IPS-20b (cell line): ENCODE results near the gene TBC1D25.
"Not testable (repeated sequence)": the region's sequence is repeated elsewhere in the genome, so short reads cannot be mapped to it uniquely, and the experiment has no call there.

Experiments
- H3K27ac ChIP-seq: one replicate; pipeline ENCODE4 v1.5.1; 2013; ENCODE audit warnings: low read length
- H3K27me3 ChIP-seq: 2 replicates; pipeline ENCODE4 v1.6.1; 2013; ENCODE audit warnings: mild to moderate bottlenecking, low read length, inconsistent platforms; ENCODE audit not compliant: insufficient read depth
- H3K36me3 ChIP-seq: 2 replicates; pipeline ENCODE4 v1.6.1; 2013; ENCODE audit warnings: low read depth, mild to moderate bottlenecking, inconsistent platforms, low read length, moderate library complexity; ENCODE audit not compliant: insufficient read depth
- H3K4me1 ChIP-seq: 2 replicates; pipeline ENCODE4 v1.6.1; 2013; ENCODE audit warnings: mild to moderate bottlenecking, control low read depth, inconsistent platforms, low read length, moderate library complexity; ENCODE audit not compliant: insufficient read depth
- H3K4me3 ChIP-seq: 2 replicates; pipeline ENCODE4 v1.5.1; 2013; ENCODE audit warnings: mild to moderate bottlenecking, low read length, inconsistent platforms
- H3K9ac ChIP-seq: 2 replicates; pipeline ENCODE4 v1.6.1; 2013; ENCODE audit warnings: low read depth, mild to moderate bottlenecking, inconsistent platforms, low read length, moderate library complexity
- H3K9me3 ChIP-seq: 2 replicates; pipeline ENCODE4 v1.6.1; 2013; ENCODE audit warnings: mild to moderate bottlenecking, low read depth, low read length, inconsistent platforms; ENCODE audit not compliant: insufficient read depth

TBC1D25 gene

DNA sequence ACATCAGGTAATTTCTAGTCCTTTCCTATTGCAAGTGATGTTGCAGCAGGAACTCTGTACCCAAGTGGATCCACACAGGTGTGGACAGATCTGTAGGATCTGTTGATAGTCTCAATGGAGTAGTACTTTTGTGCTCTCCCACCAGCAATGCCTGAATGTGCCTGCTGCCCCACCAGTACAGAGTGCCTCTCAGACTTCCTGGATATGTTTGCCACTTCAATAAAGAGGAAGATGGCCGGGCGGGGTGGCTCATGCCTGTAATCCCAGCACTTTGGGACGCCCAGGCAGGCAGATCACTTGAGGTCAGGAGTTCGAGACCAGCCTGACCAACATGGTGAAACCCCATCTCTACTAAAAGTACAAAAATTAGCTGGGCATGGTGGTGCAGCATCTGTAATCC, 20.0 kb upstream of the TBC1D25 start:
- H3K4me1 ChIP-seq, H3K9ac ChIP-seq, H3K36me3 ChIP-seq, H3K9me3 ChIP-seq, H3K4me3 ChIP-seq, H3K27me3 ChIP-seq, H3K27ac ChIP-seq: not testable (repeated sequence)

DNA sequence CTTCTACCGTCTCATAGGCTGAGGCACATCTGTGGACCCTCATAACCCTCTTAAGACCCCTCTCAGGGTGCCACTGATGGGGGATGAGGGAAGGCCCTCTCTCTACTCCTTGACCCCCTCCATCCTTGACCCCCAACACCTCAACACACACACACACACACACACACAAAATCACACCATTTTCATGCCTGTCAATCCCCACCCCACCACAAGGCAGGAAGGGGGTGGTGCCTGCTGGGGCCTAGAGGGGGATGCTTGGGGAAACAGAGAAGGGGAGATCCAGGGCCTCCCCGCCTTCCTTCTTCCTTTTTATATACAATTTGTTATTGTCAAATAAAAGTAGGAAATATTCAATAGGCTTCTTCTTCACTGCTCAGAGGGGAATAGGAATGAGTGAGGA, 19.1 kb upstream of the TBC1D25 start:
- Histone ChIP-seq H3K27ac (no peak overlapping the region), H3K9me3 (no peaks in the 10 kb centered on the region), H3K4me1 (no peaks in the 10 kb centered on the region), H3K27me3 (no peaks in the 10 kb centered on the region), H3K4me3 (no peak overlapping the region), H3K9ac (no peak overlapping the region; the same call in 1 of the 2 replicates), H3K36me3 (peaks cover 13% of the 10 kb centered on the region; the same call in 1 of the 2 replicates)

DNA sequence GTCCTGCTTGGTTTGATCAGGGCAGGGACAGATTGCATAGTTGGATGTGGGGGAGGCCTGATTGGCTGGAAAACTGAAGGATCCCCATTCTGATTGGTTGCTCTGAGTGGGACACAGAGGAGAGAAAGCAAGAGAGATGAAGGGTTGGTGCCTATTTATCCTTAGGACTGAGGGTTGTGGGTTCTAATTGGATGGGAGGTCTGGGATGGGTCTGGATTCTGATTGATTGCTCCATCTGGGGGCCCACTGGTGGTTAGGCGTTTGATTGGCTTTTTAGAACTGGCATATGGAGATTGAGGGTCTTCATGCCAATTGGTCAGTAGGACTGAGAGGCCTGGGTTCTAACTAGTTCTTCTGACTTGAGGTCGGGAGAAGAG, 18.6 kb upstream of the TBC1D25 start:
- H3K27ac ChIP-seq, result peak overlapping the region; percentile 93
- peak overlapping the region; percentile 97 for H3K4me3 ChIP-seq
- H3K4me1 ChIP-seq, result no peaks in the 10 kb centered on the region

DNA sequence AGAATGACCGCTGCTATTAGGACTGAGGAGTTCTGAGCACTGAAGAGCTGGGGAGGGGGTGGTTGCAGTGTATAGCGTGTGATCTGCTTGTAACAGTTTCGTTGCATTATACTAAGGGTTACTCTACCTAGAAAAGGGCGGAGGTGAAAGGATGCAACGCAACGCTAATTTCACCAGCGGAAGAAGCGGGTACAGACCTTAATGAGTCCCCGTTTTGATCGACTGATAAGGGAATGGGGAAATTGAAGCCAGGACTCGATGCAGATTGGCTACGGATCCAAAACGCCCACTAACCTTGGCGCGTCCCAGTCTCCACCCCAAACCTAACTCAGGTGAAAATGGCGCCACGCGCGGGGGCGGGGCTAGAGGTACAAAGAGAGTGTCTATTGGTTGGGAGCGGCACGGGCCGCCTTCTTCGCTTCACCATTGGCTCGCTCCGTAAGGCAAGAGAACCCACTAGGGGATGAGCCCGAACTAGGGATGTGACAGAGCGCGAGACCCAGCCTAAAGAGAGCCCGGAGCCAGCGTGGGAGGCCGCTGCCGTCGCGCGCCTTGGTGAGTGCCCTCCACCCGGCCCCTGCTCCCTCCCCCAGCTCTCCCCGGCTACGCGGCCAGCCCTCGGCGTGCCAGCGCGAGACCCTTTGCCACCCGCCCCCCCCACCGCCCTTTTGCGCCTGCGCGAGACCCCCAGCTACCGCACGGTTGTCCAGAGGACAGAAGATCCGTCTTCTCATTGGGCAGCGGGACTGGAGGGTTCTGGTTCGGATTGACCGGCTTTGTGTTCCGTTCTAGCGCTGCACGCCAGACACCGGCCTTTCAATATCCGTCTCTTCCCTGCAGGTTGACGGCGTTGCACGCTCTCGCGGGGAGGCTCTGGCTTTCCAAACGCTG, 17.9 kb upstream of the TBC1D25 start, which contains the start of gene EBP:
Gene EBP (plus strand): TSS at position 456 of the 891 bp plus-strand sequence. CDS start 1,964 bp downstream, outside the sequence.
- H3K9me3 ChIP-seq, result no peaks in the 10 kb centered on the region
- peak within 1 kb of the TSS; percentile 97 for H3K4me3 ChIP-seq
- peak within 1 kb of the TSS; percentile 93 for H3K27ac ChIP-seq
- H3K36me3 ChIP-seq, result peaks cover 23% of the 10 kb centered on the region; the same call in 1 of the 2 replicates
- H3K9ac ChIP-seq, result peak within 1 kb of the TSS; percentile 94
- no peaks in the 10 kb centered on the region for H3K27me3 ChIP-seq
- no peaks in the 10 kb centered on the region for H3K4me1 ChIP-seq

More for the DNA sequence above, 18.6 kb upstream of the TBC1D25 start:
- Histone ChIP-seq H3K9ac (peak overlapping the region; percentile 94; the same call in 1 of the 2 replicates), H3K27me3 (no peaks in the 10 kb centered on the region), H3K36me3 (peaks cover 16% of the 10 kb centered on the region; the same call in 1 of the 2 replicates), H3K9me3 (no peaks in the 10 kb centered on the region)

DNA sequence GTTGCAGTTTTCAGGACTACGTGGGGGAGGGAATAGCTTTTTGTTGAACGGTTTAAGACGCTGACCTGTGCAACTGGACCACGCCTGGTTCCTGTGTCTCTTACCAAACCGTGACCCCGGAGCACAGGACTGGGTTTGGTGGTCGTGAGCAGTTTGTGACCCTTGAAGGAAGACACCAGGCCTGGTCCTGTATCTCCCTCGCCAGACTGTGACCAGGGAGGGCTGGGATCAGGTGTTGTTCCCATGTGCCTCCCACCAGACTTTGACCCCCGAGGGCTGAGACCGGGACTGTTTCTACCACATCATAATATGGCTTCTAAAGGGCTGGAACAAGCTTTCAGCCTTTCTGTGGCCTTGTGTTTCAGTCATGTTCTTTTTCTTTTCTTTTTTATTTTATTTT, 17.2 kb upstream of the TBC1D25 start:
- Histone ChIP-seq H3K27ac (peak overlapping the region; percentile 39), H3K9me3 (no peaks in the 10 kb centered on the region), H3K4me3 (peak overlapping the region; percentile 97)

DNA sequence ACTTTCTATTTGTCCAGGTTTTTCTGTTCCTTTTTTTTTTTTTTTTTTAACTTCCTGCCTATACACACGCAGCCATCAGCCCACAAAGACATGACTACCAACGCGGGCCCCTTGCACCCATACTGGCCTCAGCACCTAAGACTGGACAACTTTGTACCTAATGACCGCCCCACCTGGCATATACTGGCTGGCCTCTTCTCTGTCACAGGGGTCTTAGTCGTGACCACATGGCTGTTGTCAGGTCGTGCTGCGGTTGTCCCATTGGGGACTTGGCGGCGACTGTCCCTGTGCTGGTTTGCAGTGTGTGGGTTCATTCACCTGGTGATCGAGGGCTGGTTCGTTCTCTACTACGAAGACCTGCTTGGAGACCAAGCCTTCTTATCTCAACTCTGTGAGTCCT, 15.8 kb upstream of the TBC1D25 start:
- no peak overlapping the region for H3K27ac ChIP-seq
- H3K27me3 ChIP-seq, result no peaks in the 10 kb centered on the region
- no peak overlapping the region for H3K4me3 ChIP-seq
- H3K36me3 ChIP-seq, result peaks cover 44% of the 10 kb centered on the region
- no peak overlapping the region for H3K9ac ChIP-seq
- no peaks in the 10 kb centered on the region for H3K4me1 ChIP-seq
- no peaks in the 10 kb centered on the region for H3K9me3 ChIP-seq

More for the DNA sequence above, 17.2 kb upstream of the TBC1D25 start:
- Histone ChIP-seq H3K36me3 (peaks cover 30% of the 10 kb centered on the region; the same call in 1 of the 2 replicates), H3K4me1 (no peaks in the 10 kb centered on the region), H3K9ac (peak overlapping the region; percentile 94), H3K27me3 (no peaks in the 10 kb centered on the region)

DNA sequence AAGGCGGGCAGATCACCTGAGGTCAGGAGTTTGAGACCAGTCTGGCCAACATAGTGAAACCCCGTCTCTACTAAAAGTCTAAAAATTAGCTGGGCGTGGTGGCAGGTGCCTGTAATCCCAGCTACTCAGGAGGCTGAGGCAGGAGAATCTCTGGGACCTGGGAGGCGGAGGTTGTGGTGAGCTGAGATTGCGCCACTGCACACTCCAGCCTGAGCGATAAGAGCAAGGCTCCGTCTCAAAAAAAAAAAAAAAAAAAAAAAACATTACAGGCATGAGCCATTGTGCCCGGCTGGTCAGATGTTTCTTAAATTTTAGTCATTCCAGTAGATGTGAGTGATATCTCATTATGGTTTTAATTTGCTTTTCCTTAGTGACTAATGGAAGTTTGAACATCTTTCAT, 13.7 kb upstream of the TBC1D25 start:
- not testable (repeated sequence) for H3K4me1 ChIP-seq, H3K9me3 ChIP-seq
- H3K36me3 ChIP-seq, result peaks cover 46% of the 10 kb centered on the region

DNA sequence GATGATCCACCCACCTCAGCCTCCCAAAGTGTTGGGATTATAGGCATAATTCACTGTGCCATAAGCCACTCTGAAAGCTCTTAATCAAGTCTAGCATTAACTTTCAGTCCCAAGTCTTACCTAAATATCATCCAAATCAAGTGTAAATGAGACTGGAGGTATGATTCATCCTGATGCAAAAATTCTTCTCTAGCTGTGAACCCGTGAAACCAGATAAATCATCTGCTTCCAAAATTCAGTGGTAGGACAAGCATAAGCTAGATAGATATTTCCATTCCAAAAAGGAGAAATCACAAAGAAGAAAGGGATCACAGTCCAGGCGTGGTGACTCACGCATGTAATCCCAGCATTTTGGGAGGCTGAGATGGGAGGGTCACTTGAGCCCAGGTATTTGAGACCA, 8.8 kb upstream of the TBC1D25 start:
- peaks cover 32% of the 10 kb centered on the region for H3K36me3 ChIP-seq
- no peak overlapping the region for H3K27ac ChIP-seq
- H3K27me3 ChIP-seq, result no peaks in the 10 kb centered on the region
- no peak overlapping the region for H3K9ac ChIP-seq
- H3K4me1 ChIP-seq, result no peaks in the 10 kb centered on the region
- no peaks in the 10 kb centered on the region for H3K9me3 ChIP-seq
- no peak overlapping the region for H3K4me3 ChIP-seq

More for the DNA sequence above, 13.7 kb upstream of the TBC1D25 start:
- H3K9ac ChIP-seq, H3K27me3 ChIP-seq, H3K4me3 ChIP-seq, H3K27ac ChIP-seq: not testable (repeated sequence)

DNA sequence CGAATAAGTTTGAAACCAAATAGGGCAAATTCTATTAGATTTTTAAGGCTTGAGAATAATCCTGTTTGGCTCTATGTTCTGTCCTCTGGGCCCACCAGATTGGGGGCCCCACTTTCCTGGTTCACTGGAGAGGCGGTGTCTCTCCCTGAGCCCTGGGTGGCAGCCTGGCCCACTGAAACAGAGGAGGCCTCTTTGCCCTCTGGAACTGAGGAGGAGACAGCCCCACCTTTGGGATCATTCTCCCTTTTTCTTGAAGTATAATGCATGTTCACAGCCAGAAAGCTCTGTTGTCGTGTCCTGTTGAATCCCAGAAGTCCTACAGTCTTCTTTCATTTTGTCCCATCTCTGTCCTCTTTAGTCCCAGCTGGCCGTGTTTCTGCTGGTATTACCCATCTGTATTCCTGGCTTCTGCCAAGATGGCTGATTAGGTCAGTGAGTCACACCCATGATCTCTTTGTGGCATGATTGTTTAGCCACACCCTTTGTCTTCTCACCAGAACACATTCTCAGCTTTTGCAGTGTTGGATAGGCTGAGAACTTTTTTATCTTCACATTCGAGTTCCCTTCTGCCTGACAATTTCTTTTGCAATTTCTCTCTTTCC, 8.1 kb upstream of the TBC1D25 start:
- H3K36me3 ChIP-seq, result peaks cover 25% of the 10 kb centered on the region
- H3K27me3 ChIP-seq, result no peaks in the 10 kb centered on the region
- no peak overlapping the region for H3K9ac ChIP-seq
- H3K4me3 ChIP-seq, result no peak overlapping the region
- no peak overlapping the region for H3K27ac ChIP-seq
- no peaks in the 10 kb centered on the region for H3K4me1 ChIP-seq
- no peaks in the 10 kb centered on the region for H3K9me3 ChIP-seq

DNA sequence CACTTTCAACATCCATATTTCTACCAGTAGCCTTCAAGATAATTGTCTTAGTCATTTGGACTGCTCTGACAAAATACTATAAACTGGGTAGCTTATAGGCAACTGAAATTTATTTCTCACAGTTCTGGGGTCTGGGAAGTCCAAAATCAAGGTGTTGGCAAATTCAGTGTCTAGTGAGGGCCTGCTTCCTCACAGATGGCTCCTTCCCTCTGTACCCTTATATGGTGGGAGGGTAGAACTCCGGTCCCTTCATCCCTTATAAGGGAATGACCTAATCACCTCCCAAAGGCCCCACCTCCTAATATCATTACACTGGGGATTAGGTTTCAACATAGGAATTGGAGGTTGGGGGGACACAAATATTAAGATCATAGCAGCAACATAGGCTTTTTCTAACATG, 7.4 kb upstream of the TBC1D25 start:
- Histone ChIP-seq H3K9ac (0 out of 2 replicates have a peak overlapping the region, but pooled peaks have one; percentile 37), H3K27ac (no peak overlapping the region)

DNA sequence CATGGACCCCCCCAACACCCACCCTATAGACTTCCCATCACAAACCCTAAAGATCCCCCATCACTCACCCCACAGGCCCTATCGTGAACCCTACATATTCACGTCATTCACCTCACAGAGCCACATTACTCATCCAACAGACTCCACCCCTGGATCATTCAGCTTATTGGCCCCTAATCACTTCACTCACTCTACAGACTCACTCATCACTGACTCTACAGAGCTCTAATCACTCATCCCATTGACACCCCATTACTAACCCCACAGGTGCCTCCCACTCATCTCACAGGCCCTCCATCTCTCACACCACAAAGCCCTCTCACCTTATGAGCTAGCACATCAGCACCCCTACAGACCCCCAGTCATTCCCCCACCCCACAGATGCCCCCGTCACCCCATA, 6.3 kb upstream of the TBC1D25 start:
- no peak overlapping the region for H3K9ac ChIP-seq
- H3K9me3 ChIP-seq, result no peaks in the 10 kb centered on the region
- H3K27ac ChIP-seq, result no peak overlapping the region
- no peak overlapping the region for H3K4me3 ChIP-seq
- H3K4me1 ChIP-seq, result no peaks in the 10 kb centered on the region
- H3K27me3 ChIP-seq, result no peaks in the 10 kb centered on the region
- H3K36me3 ChIP-seq, result peaks cover 8% of the 10 kb centered on the region

More for the DNA sequence above, 7.4 kb upstream of the TBC1D25 start:
- Histone ChIP-seq H3K4me1 (no peaks in the 10 kb centered on the region), H3K36me3 (peaks cover 18% of the 10 kb centered on the region), H3K9me3 (no peaks in the 10 kb centered on the region), H3K4me3 (no peak overlapping the region), H3K27me3 (no peaks in the 10 kb centered on the region)
